ENCODE measurements around the gene PCGF6.

Gene PCGF6

GRCh38 chr10:103256613-103257012 is 94.3 kb downstream of the PCGF6 start:
- DNase-seq (ENCODE audit: low spot score), result no peak

- peak; percentile 38 for DNase-seq (ENCODE audit: low spot score)
Observed at GRCh38 chr10:103254538-103255325, 96.2 kb downstream of the PCGF6 start.

- DNase-seq (ENCODE audit: low spot score), result no peak
Observed at GRCh38 chr10:103254113-103254512, 96.8 kb downstream of the PCGF6 start.

Data from AG08395 (cell line).